Endothelial cell of umbilical vein (primary cell): Measurements from ENCODE around the gene CDC45. TPM values are rescaled to one million over a fixed set of nuclear protein-coding genes. Genes with fewer than 3 reads are reported as not detected.

Experiments
- BruUV-seq: library from RNA; stranded (reverse); fragments of 400-500 nt; replicated peaks from 2 replicates; lab custom pipeline; 2021; lab: Mats Ljungman, UMichigan
- CTCF ChIA-PET: fragments of 300-600, 350-600 bp; sonication (Branson Sonifier 250); formaldehyde crosslinking; loops from one replicate; lab custom pipeline; 2021; ENCODE audit warnings: antibody characterized with exemption, inconsistent platforms; lab: Charles Lee
- POLR2A ChIA-PET: fragments of 300-600, 350-600 bp; sonication (Branson Sonifier 250); formaldehyde crosslinking; loops from one replicate; lab custom pipeline; 2021; ENCODE audit warnings: antibody characterized with exemption, inconsistent platforms; lab: Charles Lee
- DNase-seq: peaks from one replicate; pipeline ENCODE4 v3.0.0-alpha.2; 2011; ENCODE audit warnings: low read depth, low spot score
- FAIRE-seq: peaks from 2 replicates; lab custom pipeline; 2011; peaks lifted over from hg19 to GRCh38; lab: Jason Lieb, UNC
- H2AFZ ChIP-seq: 2 replicates; pipeline ENCODE4 v1.6.0; 2012; ENCODE audit warnings: low read depth, low read length, control low read depth, inconsistent platforms
- H3K27ac ChIP-seq: 2 replicates; pipeline ENCODE4 v1.5.1; 2011; ENCODE audit warnings: low read depth, mild to moderate bottlenecking, control low read depth, low read length, moderate library complexity; ENCODE audit not compliant: insufficient read depth
- H3K27me3 ChIP-seq, 2 experiments: 2 replicates each; pipeline versions ENCODE4 v1.6.0 to v1.6.1; 2011; ENCODE audit warnings: low read length in 2 of 2, mixed read lengths in 1 of 2; ENCODE audit not compliant: control insufficient read depth in 2 of 2, insufficient read depth in 2 of 2
- H3K36me3 ChIP-seq, 2 experiments: 2 replicates in 1 of 2; 3 replicates in 1 of 2; pipeline ENCODE4 v1.5.1; 2011; ENCODE audit warnings: low read length in 2 of 2, mild to moderate bottlenecking in 1 of 2, moderate library complexity in 1 of 2; ENCODE audit not compliant: control insufficient read depth in 2 of 2, insufficient read depth in 2 of 2; ENCODE audit errors: extremely low read depth in 1 of 2
- H3K4me1 ChIP-seq: 3 replicates; pipeline ENCODE4 v1.5.1; 2011; ENCODE audit warnings: mild to moderate bottlenecking, low read length; ENCODE audit not compliant: control insufficient read depth, insufficient read depth; ENCODE audit errors: extremely low read depth
- H3K4me2 ChIP-seq: 2 replicates; pipeline ENCODE4 v1.6.1; 2011; ENCODE audit warnings: low read length, control low read depth, mixed read lengths; ENCODE audit not compliant: insufficient read depth
- H3K4me3 ChIP-seq, 3 experiments: fragments of 200-600 bp in 1 of 3; sonication (generic), shearing (Covaris generic) in 1 of 3; replicated peaks in 1 of 3; 2 replicates each; pipeline ENCODE4 v1.5.1; 2011 to 2016; ENCODE audit warnings: control low read depth in 3 of 3, low read length in 3 of 3, mild to moderate bottlenecking in 2 of 3, inconsistent platforms in 1 of 3, low read depth in 1 of 3, moderate library complexity in 1 of 3; ENCODE audit not compliant: insufficient read depth in 1 of 3
- H3K79me2 ChIP-seq: 2 replicates; pipeline ENCODE4 v1.6.0; 2012; ENCODE audit warnings: low read length, inconsistent platforms; ENCODE audit not compliant: control insufficient read depth, insufficient read depth
- H3K9ac ChIP-seq: replicated peaks from 2 replicates; pipeline ENCODE3; 2011; ENCODE audit warnings: low read length, control low read depth; ENCODE audit not compliant: insufficient read depth; ENCODE audit errors: extremely low read depth
- H3K9me1 ChIP-seq: replicated peaks from 3 replicates; pipeline ENCODE4 v1.6.0; 2011; ENCODE audit warnings: mild to moderate bottlenecking, low read length; ENCODE audit not compliant: control insufficient read depth, insufficient read depth; ENCODE audit errors: extremely low read depth
- H3K9me3 ChIP-seq: replicated peaks from 2 replicates; pipeline ENCODE4 v1.5.1; 2012; ENCODE audit warnings: low read length, inconsistent platforms; ENCODE audit not compliant: control insufficient read depth, insufficient read depth
- H4K20me1 ChIP-seq: replicated peaks from 2 replicates; pipeline ENCODE3; 2011; ENCODE audit warnings: mild to moderate bottlenecking, low read length; ENCODE audit not compliant: control insufficient read depth, insufficient read depth; ENCODE audit errors: extremely low read depth
- EZH2 ChIP-seq: IDR thresholded peaks from 2 replicates; pipeline ENCODE4 v1.6.1; 2012; ENCODE audit warnings: borderline replicate concordance, low read depth, mild to moderate bottlenecking, moderate library complexity, low read length, inconsistent platforms; ENCODE audit not compliant: severe bottlenecking
- FOS ChIP-seq: IDR thresholded peaks from 2 replicates; pipeline ENCODE4 v1.6.1; 2011; ENCODE audit warnings: mild to moderate bottlenecking, low read length, moderate library complexity, borderline replicate concordance; ENCODE audit not compliant: insufficient read depth
- GATA2 ChIP-seq: IDR thresholded peaks from 2 replicates; pipeline ENCODE4 v1.7.0; 2011; ENCODE audit warnings: low read depth, mild to moderate bottlenecking, moderate library complexity, mixed read lengths, low read length; ENCODE audit not compliant: insufficient read length, insufficient read depth
- JUN ChIP-seq: IDR thresholded peaks from 2 replicates; pipeline ENCODE4 v1.6.1; 2011; ENCODE audit warnings: borderline replicate concordance, low read depth; ENCODE audit not compliant: insufficient read length, insufficient read depth
- MYC ChIP-seq: IDR thresholded peaks from one replicate; pipeline ENCODE4 v1.6.1; 2011; ENCODE audit warnings: mild to moderate bottlenecking, low read depth, low read length
- POLR2A ChIP-seq: IDR thresholded peaks from 2 replicates; pipeline ENCODE4 v1.6.1; 2012; ENCODE audit warnings: low read depth, mild to moderate bottlenecking, control low read depth, low read length
- POLR2AphosphoS5 ChIP-seq: IDR thresholded peaks from 2 replicates; pipeline ENCODE4 v1.6.1; 2012; ENCODE audit warnings: low read depth, mild to moderate bottlenecking, control low read depth, low read length, moderate library complexity; ENCODE audit not compliant: insufficient read depth
- dilution Hi-C: fragments of 300-500 bp; cut with MboI; formaldehyde crosslinking; loops from one replicate; pipeline ENCODE4 v1.15.0; 2019; ENCODE audit warnings: low sequenced_read_pairs; ENCODE audit not compliant: extremely low pct_ligation_motif_present
- intact Hi-C: fragments of 100-400 bp; cut with micrococcal nuclease; formaldehyde crosslinking; loops from one replicate; pipeline ENCODE4 v1.10.0; 2022
- polyA plus RNA-seq, 4 experiments: library from polyadenylated mRNA; depleted of rRNA in 3 of 4; stranded (reverse) in 3 of 4; unstranded in 1 of 4; fragments of >200 nt; gene quantifications; 2 replicates each; pipeline versions ENCODE4 v1.2.1 to v1.2.3, GENCODE V29; 2011 to 2012; ENCODE audit warnings: missing spikeins in 1 of 4
- total RNA-seq: library from RNA; stranded (reverse); gene quantifications from 2 replicates; pipeline ENCODE4 v1.2.3, GENCODE V29; 2021
- TF ChIP-seq, protein P1 (sequence below), 2 donors: IDR thresholded peaks; 1 replicate in 1 of 2; 2 replicates in 1 of 2; pipeline ENCODE4 v1.5.1; 2011; ENCODE audit warnings: low read length in 2 of 2, mild to moderate bottlenecking in 2 of 2, moderate library complexity in 2 of 2, control low read depth in 1 of 2, inconsistent platforms in 1 of 2, low read depth in 1 of 2; ENCODE audit not compliant: insufficient read depth in 1 of 2; ENCODE audit errors: extremely low read depth in 1 of 2

CDC45 gene
- total and polyA plus RNA-seq, 2 donors (not counting 3 experiments of a cell fraction or from before 2014, with no cell fraction given): 36.6 to 40.6 TPM

DNA sequence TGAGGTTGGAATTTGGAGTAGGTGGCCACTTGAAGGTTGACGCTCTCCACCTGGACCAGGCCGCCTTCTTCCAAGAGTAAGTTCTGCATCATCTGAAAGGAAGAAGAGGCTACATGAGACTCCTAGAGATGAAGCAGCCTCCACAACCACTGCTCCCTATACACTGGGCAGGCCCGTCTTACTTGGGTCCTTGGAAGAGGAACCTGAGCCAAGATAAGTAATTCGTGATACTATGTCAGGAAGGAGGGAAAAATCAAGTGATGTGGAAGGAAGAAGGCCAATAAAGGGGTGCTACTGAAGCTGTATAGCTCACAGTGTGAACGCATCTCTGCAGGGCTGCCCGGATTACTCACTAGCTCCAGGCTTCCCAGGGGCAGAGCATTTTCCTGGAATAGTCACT lies 11.8 kb upstream of the CDC45 start:
- Histone ChIP-seq H2AFZ (no peak overlapping the region), H3K9me1 (no peaks in the 10 kb centered on the region), H3K4me1 (no peaks in the 10 kb centered on the region), H4K20me1 (peaks cover 2% of the 10 kb centered on the region), H3K9me3 (no peaks in the 10 kb centered on the region), H3K9ac (no peak overlapping the region), H3K4me3 (no peak overlapping the region), H3K79me2 (peaks cover 6% of the 10 kb centered on the region), H3K4me2 (no peak overlapping the region), H3K27ac (no peak overlapping the region), H3K27me3 (no peaks in the 10 kb centered on the region), H3K36me3 (peaks cover 52 to 76% of the 10 kb centered on the region in 2 experiments)
- no peak for FAIRE-seq
- POLR2A ChIA-PET: no interaction called here
- no TSS peak for BruUV-seq
- intact Hi-C loops (no loop called here), dilution Hi-C loops (no loop called here)
- no peak for TF ChIP-seq EZH2
- no peak for TF ChIP-seq GATA2
- TF ChIP-seq FOS: no peak
- TF ChIP-seq MYC: no peak
- TF ChIP-seq POLR2A: no peak
- TF ChIP-seq, protein P1, sequence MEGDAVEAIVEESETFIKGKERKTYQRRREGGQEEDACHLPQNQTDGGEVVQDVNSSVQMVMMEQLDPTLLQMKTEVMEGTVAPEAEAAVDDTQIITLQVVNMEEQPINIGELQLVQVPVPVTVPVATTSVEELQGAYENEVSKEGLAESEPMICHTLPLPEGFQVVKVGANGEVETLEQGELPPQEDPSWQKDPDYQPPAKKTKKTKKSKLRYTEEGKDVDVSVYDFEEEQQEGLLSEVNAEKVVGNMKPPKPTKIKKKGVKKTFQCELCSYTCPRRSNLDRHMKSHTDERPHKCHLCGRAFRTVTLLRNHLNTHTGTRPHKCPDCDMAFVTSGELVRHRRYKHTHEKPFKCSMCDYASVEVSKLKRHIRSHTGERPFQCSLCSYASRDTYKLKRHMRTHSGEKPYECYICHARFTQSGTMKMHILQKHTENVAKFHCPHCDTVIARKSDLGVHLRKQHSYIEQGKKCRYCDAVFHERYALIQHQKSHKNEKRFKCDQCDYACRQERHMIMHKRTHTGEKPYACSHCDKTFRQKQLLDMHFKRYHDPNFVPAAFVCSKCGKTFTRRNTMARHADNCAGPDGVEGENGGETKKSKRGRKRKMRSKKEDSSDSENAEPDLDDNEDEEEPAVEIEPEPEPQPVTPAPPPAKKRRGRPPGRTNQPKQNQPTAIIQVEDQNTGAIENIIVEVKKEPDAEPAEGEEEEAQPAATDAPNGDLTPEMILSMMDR (IDR thresholded peaks at IDR 0.05; ENCODE audit: extremely low read depth in 1 of 2, insufficient read depth in 1 of 2, low read depth in 1 of 2, low read length in 2 of 2): no peak
- no peak for TF ChIP-seq JUN
- no peak for TF ChIP-seq POLR2AphosphoS5
- DNase-seq: no peak
- CTCF ChIA-PET: interaction anchor here (2.1 to 3.7 kb wide), 2 partner anchors 10 to 162 kb away, joined by 6 to 12 read pairs; no protein-coding TSS in a partner anchor
